A673 (cell line): ENCODE measurements around the gene PRR23E.

ENCODE experiments used
- EZH2 ChIP-seq: fragments of 200-600 bp; sonication (generic); IDR thresholded peaks from 2 replicates; pipeline ENCODE4 v1.6.1; 2017; ENCODE audit warnings: borderline replicate concordance, low read depth, mild to moderate bottlenecking, mixed read lengths, antibody characterized with exemption, low read length; ENCODE audit not compliant: poor library complexity, severe bottlenecking
- TF ChIP-seq, protein P1 (sequence below): fragments of 300-800, 200-600 bp; sonication (generic); conservative IDR thresholded peaks from 2 replicates; pipeline ENCODE4 v1.5.1; 2017; ENCODE audit warnings: low read depth, mild to moderate bottlenecking, antibody characterized with exemption, low read length, moderate library complexity, mixed read lengths

GRCh38 chr3:127144631-127145030, 48.3 kb upstream of the PRR23E start:
- TF ChIP-seq, protein P1, sequence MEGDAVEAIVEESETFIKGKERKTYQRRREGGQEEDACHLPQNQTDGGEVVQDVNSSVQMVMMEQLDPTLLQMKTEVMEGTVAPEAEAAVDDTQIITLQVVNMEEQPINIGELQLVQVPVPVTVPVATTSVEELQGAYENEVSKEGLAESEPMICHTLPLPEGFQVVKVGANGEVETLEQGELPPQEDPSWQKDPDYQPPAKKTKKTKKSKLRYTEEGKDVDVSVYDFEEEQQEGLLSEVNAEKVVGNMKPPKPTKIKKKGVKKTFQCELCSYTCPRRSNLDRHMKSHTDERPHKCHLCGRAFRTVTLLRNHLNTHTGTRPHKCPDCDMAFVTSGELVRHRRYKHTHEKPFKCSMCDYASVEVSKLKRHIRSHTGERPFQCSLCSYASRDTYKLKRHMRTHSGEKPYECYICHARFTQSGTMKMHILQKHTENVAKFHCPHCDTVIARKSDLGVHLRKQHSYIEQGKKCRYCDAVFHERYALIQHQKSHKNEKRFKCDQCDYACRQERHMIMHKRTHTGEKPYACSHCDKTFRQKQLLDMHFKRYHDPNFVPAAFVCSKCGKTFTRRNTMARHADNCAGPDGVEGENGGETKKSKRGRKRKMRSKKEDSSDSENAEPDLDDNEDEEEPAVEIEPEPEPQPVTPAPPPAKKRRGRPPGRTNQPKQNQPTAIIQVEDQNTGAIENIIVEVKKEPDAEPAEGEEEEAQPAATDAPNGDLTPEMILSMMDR, result no peak
- no peak for TF ChIP-seq EZH2
